Fibroblast of skin of left quadriceps (primary cell): ENCODE results near the gene APOBEC2.

ENCODE experiments used
- DNase-seq, 2 experiments: peaks; one replicate each; pipeline ENCODE4 v3.0.0-alpha.2; 2013; ENCODE audit warnings: low read depth in 2 of 2

APOBEC2 gene

DNA sequence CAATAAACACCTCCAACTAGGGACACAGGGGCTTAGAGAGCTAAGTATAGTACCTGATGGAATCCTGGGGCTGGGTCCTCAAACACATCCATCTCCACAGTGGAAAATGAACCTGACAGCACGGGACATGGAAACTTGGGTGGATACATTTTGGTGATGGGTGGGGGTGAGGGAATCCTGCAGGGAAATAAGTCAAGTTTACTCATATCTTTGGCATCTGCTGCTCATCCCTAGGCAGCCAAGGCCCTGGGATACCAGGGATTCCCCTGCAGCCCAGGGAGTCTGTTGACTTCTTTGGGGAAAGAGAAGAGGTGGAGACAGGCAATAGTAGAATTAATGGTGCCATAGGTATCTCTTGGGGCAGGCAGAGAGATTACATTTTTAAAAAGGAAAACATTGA lies 6.6 kb downstream of the APOBEC2 start:
- DNase-seq, result no peak

DNA sequence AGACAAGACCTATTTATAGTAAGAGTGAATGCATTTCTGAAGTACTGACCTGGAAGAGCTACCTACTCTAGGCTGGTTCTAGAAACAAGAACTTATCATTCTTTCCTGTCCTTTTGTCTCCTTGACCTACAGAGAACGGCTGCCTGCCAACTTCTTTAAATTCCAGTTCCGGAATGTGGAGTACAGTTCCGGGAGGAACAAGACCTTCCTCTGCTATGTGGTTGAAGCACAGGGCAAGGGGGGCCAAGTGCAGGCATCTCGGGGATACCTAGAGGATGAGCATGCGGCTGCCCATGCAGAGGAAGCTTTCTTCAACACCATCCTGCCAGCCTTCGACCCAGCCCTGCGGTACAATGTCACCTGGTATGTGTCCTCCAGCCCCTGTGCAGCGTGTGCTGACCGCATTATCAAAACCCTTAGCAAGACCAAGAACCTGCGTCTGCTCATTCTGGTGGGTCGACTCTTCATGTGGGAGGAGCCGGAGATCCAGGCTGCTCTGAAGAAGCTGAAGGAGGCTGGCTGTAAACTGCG lies 8.3 kb downstream of the APOBEC2 start:
- DNase-seq, result no peak

GRCh38 chr6:41062056-41062455 lies 9.1 kb downstream of the APOBEC2 start:
- DNase-seq, result no peak

DNA sequence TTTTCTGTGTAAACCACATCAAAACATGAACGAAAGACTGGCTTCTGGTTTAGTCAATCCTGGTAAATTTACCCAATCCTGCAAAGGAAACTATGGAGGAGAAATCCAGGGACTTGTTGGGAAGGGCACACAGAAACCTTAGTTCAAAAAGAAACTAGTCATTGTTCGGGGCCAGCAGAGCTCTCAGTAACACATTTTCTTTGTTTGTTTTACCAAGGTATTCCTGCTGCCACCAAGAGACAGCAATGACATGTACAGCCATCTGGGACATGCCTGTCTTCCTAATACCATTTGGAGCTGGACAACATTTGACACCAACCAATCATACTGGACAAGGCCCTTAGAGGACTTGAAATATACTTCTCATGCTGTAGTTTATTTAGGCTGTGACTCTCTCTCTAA lies 10.9 kb downstream of the APOBEC2 start:
- DNase-seq, result no peak

- DNase-seq, result no peak
These were observed 11.8 kb downstream of the APOBEC2 start for GRCh38 chr6:41064841-41065240.

- no peak for DNase-seq
These were observed 12.6 kb downstream of the APOBEC2 start for GRCh38 chr6:41065550-41066026.

- peak; percentile 46 to 59 for DNase-seq
These were observed 13.9 kb downstream of the APOBEC2 start for GRCh38 chr6:41066867-41067304.

- DNase-seq, result no peak
These were observed 18.5 kb downstream of the APOBEC2 start for GRCh38 chr6:41071501-41071922.

GRCh38 chr6:41071923-41072835 lies 19.2 kb downstream of the APOBEC2 start, which contains the start of gene OARD1:
OARD1 (minus strand) TSS chr6:41072356; CDS start chr6:41071634, 722 bp downstream.
- DNase-seq, result peak; percentile 99 to 100

GRCh38 chr6:41072836-41073202 lies 19.8 kb downstream of the APOBEC2 start, which contains the start of gene NFYA:
NFYA (plus strand) TSS chr6:41072974; CDS start chr6:41079090, 6,116 bp downstream.
- no peak for DNase-seq

GRCh38 chr6:41073203-41073967 lies 20.4 kb downstream of the APOBEC2 start:
- peak; percentile 47 to 52 for DNase-seq

GRCh38 chr6:41073968-41074691 lies 21.1 kb downstream of the APOBEC2 start:
- DNase-seq, result no peak

- no peak for DNase-seq
These were observed 21.9 kb downstream of the APOBEC2 start for GRCh38 chr6:41074692-41075436.

DNA sequence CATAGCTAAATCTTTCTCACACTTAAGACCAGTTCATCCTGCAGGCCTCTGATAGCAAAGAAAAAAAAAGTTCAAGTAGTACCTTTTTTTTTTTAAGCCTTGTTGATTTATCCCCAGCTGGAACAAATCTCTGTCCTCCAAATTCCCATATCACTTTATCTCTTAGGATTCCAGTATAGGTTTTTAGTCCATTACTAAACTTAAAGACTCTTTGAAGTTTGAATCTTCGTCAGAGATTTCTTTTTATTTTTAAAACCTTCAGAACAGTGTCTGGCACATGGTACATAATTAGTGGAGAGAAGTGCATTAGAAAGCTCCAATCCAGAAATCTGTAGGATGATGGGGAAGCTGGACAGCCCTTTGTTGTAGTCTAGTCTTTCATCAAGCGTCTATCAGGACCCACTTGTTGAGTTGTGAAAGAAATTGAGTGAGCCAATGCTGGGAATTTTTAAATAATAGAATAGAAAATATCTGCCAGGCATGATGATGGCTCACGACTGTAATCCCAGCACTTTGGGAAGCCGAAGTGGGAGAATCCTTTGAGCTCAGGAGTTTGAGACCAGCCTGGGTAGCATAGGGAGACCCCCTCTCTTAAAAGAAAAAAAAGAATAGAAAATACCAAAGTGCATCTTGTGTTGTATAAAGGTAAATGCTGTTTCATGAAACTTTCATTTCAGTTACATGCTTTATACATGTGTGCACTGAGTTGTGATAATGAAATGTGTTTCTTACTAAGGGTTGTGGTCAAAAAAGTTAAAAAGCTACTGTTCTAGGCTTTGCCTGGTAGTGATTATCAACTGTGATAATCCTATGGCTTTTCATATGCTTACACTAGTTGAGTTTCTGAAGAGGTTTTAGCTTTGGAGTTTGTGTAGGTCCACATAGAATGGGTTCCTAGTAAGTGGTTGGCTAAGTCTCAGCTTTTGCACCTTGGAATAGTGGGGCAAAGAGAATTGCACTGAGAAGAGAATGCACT lies 22.9 kb downstream of the APOBEC2 start:
- no peak for DNase-seq

DNA sequence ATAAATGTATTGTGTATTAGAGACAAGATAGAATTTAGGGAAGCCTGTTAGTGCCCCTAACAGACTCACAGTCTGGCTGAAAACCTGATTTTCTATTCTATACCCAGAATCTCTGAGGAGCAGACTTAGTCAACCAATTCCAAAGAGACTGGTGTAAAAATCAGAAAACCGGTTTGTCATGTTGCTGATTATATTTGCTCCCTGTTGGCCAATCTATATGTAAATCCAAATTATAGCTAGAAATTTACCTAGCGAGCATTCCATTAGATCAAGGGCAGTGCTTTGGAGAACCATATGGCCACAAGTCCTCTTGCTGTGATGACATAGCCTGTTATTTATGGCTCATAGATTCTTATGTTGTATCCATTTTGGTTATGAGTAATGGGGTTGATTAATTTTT lies 24.5 kb downstream of the APOBEC2 start:
- DNase-seq, result no peak

DNA sequence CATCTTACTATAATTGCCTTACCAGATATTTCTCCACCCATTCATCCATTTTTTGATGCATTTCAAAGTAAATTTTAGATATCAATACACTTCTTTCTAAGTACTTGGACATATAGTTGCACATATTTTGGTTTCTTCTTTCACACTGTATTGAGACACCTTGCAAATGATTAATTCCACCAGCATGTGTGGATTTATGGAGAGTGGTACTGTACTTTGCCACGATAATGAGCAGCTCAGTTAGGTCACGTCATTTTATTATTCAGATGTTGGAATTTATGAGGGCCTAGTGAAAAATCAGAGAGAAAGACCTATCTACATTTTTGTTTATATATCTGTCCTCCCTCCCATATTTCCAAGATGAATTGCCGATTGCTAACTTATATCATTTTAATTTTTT lies 25.1 kb downstream of the APOBEC2 start:
- no peak for DNase-seq

GRCh38 chr6:41079080-41079479 lies 26.1 kb downstream of the APOBEC2 start:
- no peak for DNase-seq

DNA sequence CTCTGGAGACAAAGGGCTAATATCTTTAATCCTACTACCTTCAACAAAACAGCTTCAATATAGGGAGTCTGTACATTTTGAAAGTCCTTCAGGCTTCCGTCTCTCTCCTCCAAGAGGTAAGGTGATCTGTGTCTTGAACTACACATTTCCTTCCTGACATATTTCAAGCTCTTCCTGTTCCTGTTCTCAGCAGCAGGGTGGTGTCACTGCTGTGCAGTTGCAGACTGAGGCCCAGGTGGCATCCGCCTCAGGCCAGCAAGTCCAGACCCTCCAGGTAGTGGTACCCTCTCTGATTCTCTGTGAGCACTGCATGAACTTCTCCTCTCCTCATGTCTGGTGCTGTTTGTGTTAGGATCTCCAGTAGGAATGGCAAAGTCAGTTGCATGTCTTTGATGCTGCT lies 27.6 kb downstream of the APOBEC2 start:
- no peak for DNase-seq

- DNase-seq, result no peak
These were observed 30.1 kb downstream of the APOBEC2 start for GRCh38 chr6:41083072-41083471.

GRCh38 chr6:41085182-41085581 lies 32.2 kb downstream of the APOBEC2 start:
- DNase-seq, result no peak
